H1 (cell line): Measurements from ENCODE around the gene FOXO6. TPM values are rescaled to one million over a fixed set of nuclear protein-coding genes. Genes with fewer than 3 reads are reported as not detected.

ENCODE experiments used
- CTCF ChIA-PET: fragments of 300-600 bp; sonication (Branson Sonifier 250); formaldehyde crosslinking; loops from one replicate; lab custom pipeline; 2021; ENCODE audit not compliant: partially characterized antibody; lab: Charles Lee
- POLR2A ChIA-PET: fragments of 300-600 bp; sonication (Branson Sonifier 250); formaldehyde crosslinking; loops from one replicate; lab custom pipeline; 2021; ENCODE audit warnings: inconsistent platforms; ENCODE audit not compliant: partially characterized antibody; lab: Charles Lee
- DNase-seq, 2 experiments: peaks; one replicate each; pipeline versions ENCODE4 v3.0.0 to v3.0.0-alpha.2; 2010 to 2022; ENCODE audit warnings: low spot score in 2 of 2, low read depth in 1 of 2, mixed read lengths in 1 of 2
- FAIRE-seq: peaks from 2 replicates; lab custom pipeline; 2011; peaks lifted over from hg19 to GRCh38; lab: Jason Lieb, UNC
- H2AFZ ChIP-seq: 2 replicates; pipeline ENCODE4 v1.8.1; 2012; ENCODE audit warnings: low read length, inconsistent platforms
- H2AK5ac ChIP-seq: 2 replicates; pipeline ENCODE4 v1.6.1; 2013; ENCODE audit warnings: low read depth, low read length
- H2BK120ac ChIP-seq: replicated peaks from 2 replicates; pipeline ENCODE3; 2013; ENCODE audit warnings: low read depth, low read length, inconsistent platforms
- H2BK12ac ChIP-seq: 2 replicates; pipeline ENCODE4 v1.6.1; 2013; ENCODE audit warnings: low read depth, low read length
- H2BK15ac ChIP-seq: 2 replicates; pipeline ENCODE4 v1.6.1; 2013; ENCODE audit warnings: low read length
- H2BK20ac ChIP-seq: 2 replicates; pipeline ENCODE4 v1.6.1; 2013; ENCODE audit warnings: low read length
- H2BK5ac ChIP-seq: 2 replicates; pipeline ENCODE4 v1.6.1; 2013; ENCODE audit warnings: low read depth, low read length
- H3K14ac ChIP-seq: 2 replicates; pipeline ENCODE4 v1.6.1; 2013; ENCODE audit warnings: inconsistent platforms; ENCODE audit not compliant: insufficient read length
- H3K18ac ChIP-seq: 2 replicates; pipeline ENCODE4 v1.6.1; 2013; ENCODE audit warnings: low read length; ENCODE audit errors: extremely low read depth
- H3K23ac ChIP-seq: 2 replicates; pipeline ENCODE4 v1.6.1; 2013; ENCODE audit warnings: inconsistent platforms; ENCODE audit not compliant: insufficient read length
- H3K23me2 ChIP-seq: 2 replicates; pipeline ENCODE4 v1.6.1; 2013; ENCODE audit warnings: low read depth, low read length
- H3K27ac ChIP-seq: 2 replicates; pipeline ENCODE4 v1.6.1; 2011; ENCODE audit warnings: low read depth, low read length, inconsistent platforms
- H3K27me3 ChIP-seq, 4 experiments: replicated peaks in 1 of 4; 1 replicate in 1 of 4; 2 replicates in 3 of 4; pipeline versions ENCODE4 v1.6.1 to v1.8.1; 2011 to 2013; ENCODE audit warnings: low read length in 3 of 4, mild to moderate bottlenecking in 3 of 4, inconsistent platforms in 2 of 4, mixed read lengths in 2 of 4, moderate library complexity in 1 of 4; ENCODE audit not compliant: control insufficient read depth in 3 of 4, insufficient read depth in 3 of 4; ENCODE audit errors: extremely low read depth in 1 of 4
- H3K36me3 ChIP-seq, 4 experiments: 2 replicates each; pipeline versions ENCODE4 v1.6.1 to v1.8.1; 2011 to 2013; ENCODE audit warnings: mild to moderate bottlenecking in 4 of 4, low read length in 3 of 4, moderate library complexity in 2 of 4, control low read depth in 1 of 4, inconsistent platforms in 1 of 4; ENCODE audit not compliant: insufficient read depth in 4 of 4, control insufficient read depth in 2 of 4
- H3K4ac ChIP-seq: replicated peaks from 2 replicates; pipeline ENCODE3; 2013; ENCODE audit warnings: low read length, low read depth, mixed read lengths, inconsistent platforms; ENCODE audit not compliant: insufficient read length
- H3K4me1 ChIP-seq, 4 experiments: replicated peaks in 1 of 4; 1 replicate in 1 of 4; 2 replicates in 3 of 4; pipeline versions ENCODE4 v1.6.1 to v1.8.1; 2011 to 2013; ENCODE audit warnings: low read length in 3 of 4, inconsistent platforms in 2 of 4, mixed read lengths in 1 of 4; ENCODE audit not compliant: insufficient read depth in 4 of 4, control insufficient read depth in 3 of 4
- H3K4me2 ChIP-seq, 2 experiments: 2 replicates each; pipeline versions ENCODE4 v1.6.1 to v1.8.1; 2011 to 2013; ENCODE audit warnings: low read depth in 2 of 2, low read length in 2 of 2, control low read depth in 1 of 2, inconsistent platforms in 1 of 2, mild to moderate bottlenecking in 1 of 2; ENCODE audit not compliant: insufficient read depth in 1 of 2
- H3K4me3 ChIP-seq, 4 experiments: fragments of 200-600, 300-600 bp in 1 of 4; sonication (generic), shearing (Covaris generic), sonication (Bioruptor Twin) in 1 of 4; 2 replicates each; pipeline versions ENCODE4 v1.5.1 to v1.8.1; 2011 to 2016; ENCODE audit warnings: low read length in 4 of 4, low read depth in 3 of 4, control low read depth in 2 of 4, inconsistent platforms in 2 of 4, mild to moderate bottlenecking in 2 of 4, mixed read lengths in 1 of 4, moderate library complexity in 1 of 4; ENCODE audit not compliant: insufficient read depth in 2 of 4; ENCODE audit errors: extremely low read depth in 1 of 4
- H3K56ac ChIP-seq: replicated peaks from 2 replicates; pipeline ENCODE3; 2013; ENCODE audit warnings: low read depth, mild to moderate bottlenecking, mixed read lengths, low read length, inconsistent platforms; ENCODE audit not compliant: insufficient read length
- H3K79me1 ChIP-seq: 2 replicates; pipeline ENCODE4 v1.6.1; 2013; ENCODE audit warnings: low read depth, low read length, control low read depth
- H3K79me2 ChIP-seq, 2 experiments: 2 replicates each; pipeline versions ENCODE4 v1.6.1 to v1.8.1; 2012 to 2013; ENCODE audit warnings: low read length in 2 of 2, mild to moderate bottlenecking in 2 of 2, inconsistent platforms in 1 of 2; ENCODE audit not compliant: insufficient read depth in 2 of 2, control insufficient read depth in 1 of 2
- H3K9ac ChIP-seq, 4 experiments: replicated peaks in 1 of 4; 1 replicate in 1 of 4; 2 replicates in 3 of 4; pipeline versions ENCODE4 v1.6.1 to v1.8.1; 2011 to 2013; ENCODE audit warnings: low read depth in 3 of 4, low read length in 3 of 4, control low read depth in 2 of 4, mild to moderate bottlenecking in 2 of 4, moderate library complexity in 2 of 4, inconsistent platforms in 1 of 4; ENCODE audit errors: extremely low read depth in 1 of 4
- H3K9me3 ChIP-seq, 2 experiments: 2 replicates each; pipeline versions ENCODE4 v1.6.1 to v1.8.1; 2012 to 2013; ENCODE audit warnings: mild to moderate bottlenecking in 2 of 2, moderate library complexity in 2 of 2, control low read depth in 1 of 2, inconsistent platforms in 1 of 2, low read depth in 1 of 2, low read length in 1 of 2, mixed read lengths in 1 of 2; ENCODE audit not compliant: insufficient read depth in 2 of 2
- H4K20me1 ChIP-seq, 2 experiments: replicated peaks in 1 of 2; 2 replicates each; pipeline versions ENCODE3 to v1.8.1; 2011 to 2013; ENCODE audit warnings: inconsistent platforms in 2 of 2, low read length in 2 of 2, mild to moderate bottlenecking in 1 of 2; ENCODE audit not compliant: insufficient read depth in 2 of 2, control insufficient read depth in 1 of 2
- H4K5ac ChIP-seq: 2 replicates; pipeline ENCODE4 v1.6.1; 2013; ENCODE audit warnings: low read length, low read depth, mixed read lengths, inconsistent platforms; ENCODE audit not compliant: insufficient read length
- H4K8ac ChIP-seq: 2 replicates; pipeline ENCODE4 v1.8.0; 2013; ENCODE audit warnings: mild to moderate bottlenecking, moderate library complexity, low read length, inconsistent platforms; ENCODE audit not compliant: insufficient read depth; ENCODE audit errors: extremely low read depth
- H4K91ac ChIP-seq: replicated peaks from 2 replicates; pipeline ENCODE3; 2013; ENCODE audit warnings: low read length, mixed read lengths, inconsistent platforms; ENCODE audit not compliant: insufficient read length
- TAF1 ChIP-seq: IDR thresholded peaks from 2 replicates; pipeline ENCODE4 v1.6.1; 2011; ENCODE audit warnings: mild to moderate bottlenecking, low read depth, low read length
- TBP ChIP-seq: IDR thresholded peaks from 2 replicates; pipeline ENCODE4 v1.6.1; 2011; ENCODE audit warnings: low read depth, low read length, improper control_type of control experiment
- WGBS, 2 experiments: shearing (Covaris generic) in 1 of 2; methylation state at CpG; one replicate each; pipeline versions ENCODE4 v1.1.6 to v1.1.7; 2013 to 2015; ENCODE audit warnings: low lambda C conversion rate in 2 of 2, mixed read lengths in 2 of 2, inconsistent platforms in 1 of 2, low coverage in 1 of 2, missing lambda C conversion rate in 1 of 2; ENCODE audit not compliant: insufficient replicate concordance in 2 of 2, insufficient coverage in 1 of 2, insufficient read length in 1 of 2; ENCODE audit errors: extremely low coverage in 1 of 2, missing lambda C conversion rate in 1 of 2; 5-methylcytosine and 5-hydroxymethylcytosine counted together
- polyA plus RNA-seq, 7 experiments: library from polyadenylated mRNA; depleted of rRNA in 3 of 7; stranded (reverse) in 5 of 7; unstranded in 2 of 7; fragments of >200 nt in 5 of 7; fragments of 200-250 nt in 2 of 7; gene quantifications; 1 replicate in 5 of 7; 2 replicates in 1 of 7; 4 replicates in 1 of 7; pipeline versions ENCODE4 v1.2.1 to v1.2.3, GENCODE V29; 2011 to 2013; ENCODE audit warnings: missing spikeins in 2 of 7, mixed read lengths in 2 of 7
- total RNA-seq: library from RNA; stranded (reverse); fragmentation: NEBNext Ultra II Directional; extraction: Animal tissue kit (Norgen Biotek cat#: 25700); gene quantifications from 2 replicates; pipeline ENCODE4 v1.2.1, GENCODE V29; 2021

Gene FOXO6
- total and polyA plus RNA-seq, 2 of the 8 experiments (the other 6 are each of a cell fraction or from before 2014, with no cell fraction given): 0.59 to 3.0 TPM

- H2AK5ac ChIP-seq: no peak overlapping the region
- H3K79me2 ChIP-seq: no peaks in the 10 kb centered on the region
- peaks cover 2% of the 10 kb centered on the region; the same call in 1 of the 2 replicates for H3K23me2 ChIP-seq
- no peak overlapping the region for H2BK5ac ChIP-seq
- H2AFZ ChIP-seq: no peak overlapping the region
- H3K9ac ChIP-seq: no peak overlapping the region; a peak in 1 of 7 replicates
- H2BK12ac ChIP-seq: peak overlapping the region; percentile 61; the same call in 1 of the 2 replicates
- H3K4me3 ChIP-seq: peak overlapping the region in 1 of 4 experiments; percentile 10; a peak in 2 of 8 replicates
- no peaks in the 10 kb centered on the region for H3K79me1 ChIP-seq
- CTCF ChIA-PET: interaction anchor here (1.3 to 16.9 kb wide), 5 partner anchors 8 to 40 kb away, joined by 5 to 247 read pairs (median 10); partner anchors contain the start of gene FOXO6
- FAIRE-seq (no peak), DNase-seq (no peak)
- no peaks in the 10 kb centered on the region for H3K9me3 ChIP-seq
- peaks cover 0 to 2% of the 10 kb centered on the region in 2 experiments for H4K20me1 ChIP-seq
- no peak overlapping the region for H3K14ac ChIP-seq
- POLR2A ChIA-PET: interaction anchor here (0.8 to 1.1 kb wide), 4 partner anchors 12 to 38 kb away, joined by 3 read pairs; partner anchors contain the start of gene FOXO6
- 35% methylated on average over 13 of the region's 13 CpGs; no CpG with 5 or more reads in 1 of the 2 experiments for WGBS, 2 experiments
- peaks cover 0 to 5% (median 2%) of the 10 kb centered on the region in 4 experiments; a peak in 3 of 7 replicates for H3K27me3 ChIP-seq
- no peak overlapping the region for H3K27ac ChIP-seq
- 0 out of 2 replicates have a peak overlapping the region, but pooled peaks have one; percentile 44 for H2BK20ac ChIP-seq
- no peak overlapping the region for H2BK120ac ChIP-seq
- peak overlapping the region; percentile 7; the same call in 1 of the 2 replicates for H3K18ac ChIP-seq
- H3K56ac ChIP-seq: no peak overlapping the region
- H3K36me3 ChIP-seq: no peaks in the 10 kb centered on the region
- peaks cover 4 to 31% (median 28%) of the 10 kb centered on the region in 4 experiments for H3K4me1 ChIP-seq
- no peak overlapping the region for H4K5ac ChIP-seq
- H4K91ac ChIP-seq: no peak overlapping the region
- H3K23ac ChIP-seq: no peak overlapping the region
- H3K4ac ChIP-seq: no peak overlapping the region
- peak overlapping the region; percentile 38 to 56; a peak in 3 of 4 replicates for H3K4me2 ChIP-seq
- H4K8ac ChIP-seq: no peak overlapping the region
- H2BK15ac ChIP-seq: no peak overlapping the region
- TF ChIP-seq TBP (no peak), TAF1 (0 out of 2 replicates have a peak, but pooled peaks have one; percentile 17)
- TF ChIP-seq, all 59 proteins: peak for 1
Observed at GRCh38 chr1:41399145-41399795, 38.0 kb downstream of the FOXO6 start.
